Inferior parietal cortex (tissue), 1 donor: Measurements from ENCODE around the gene FGF3.

Experiments
- DNase-seq: peaks from one replicate; pipeline ENCODE4 v3.0.0-alpha.2; 2016; ENCODE audit errors: extremely low spot score

The FGF3 gene

DNA sequence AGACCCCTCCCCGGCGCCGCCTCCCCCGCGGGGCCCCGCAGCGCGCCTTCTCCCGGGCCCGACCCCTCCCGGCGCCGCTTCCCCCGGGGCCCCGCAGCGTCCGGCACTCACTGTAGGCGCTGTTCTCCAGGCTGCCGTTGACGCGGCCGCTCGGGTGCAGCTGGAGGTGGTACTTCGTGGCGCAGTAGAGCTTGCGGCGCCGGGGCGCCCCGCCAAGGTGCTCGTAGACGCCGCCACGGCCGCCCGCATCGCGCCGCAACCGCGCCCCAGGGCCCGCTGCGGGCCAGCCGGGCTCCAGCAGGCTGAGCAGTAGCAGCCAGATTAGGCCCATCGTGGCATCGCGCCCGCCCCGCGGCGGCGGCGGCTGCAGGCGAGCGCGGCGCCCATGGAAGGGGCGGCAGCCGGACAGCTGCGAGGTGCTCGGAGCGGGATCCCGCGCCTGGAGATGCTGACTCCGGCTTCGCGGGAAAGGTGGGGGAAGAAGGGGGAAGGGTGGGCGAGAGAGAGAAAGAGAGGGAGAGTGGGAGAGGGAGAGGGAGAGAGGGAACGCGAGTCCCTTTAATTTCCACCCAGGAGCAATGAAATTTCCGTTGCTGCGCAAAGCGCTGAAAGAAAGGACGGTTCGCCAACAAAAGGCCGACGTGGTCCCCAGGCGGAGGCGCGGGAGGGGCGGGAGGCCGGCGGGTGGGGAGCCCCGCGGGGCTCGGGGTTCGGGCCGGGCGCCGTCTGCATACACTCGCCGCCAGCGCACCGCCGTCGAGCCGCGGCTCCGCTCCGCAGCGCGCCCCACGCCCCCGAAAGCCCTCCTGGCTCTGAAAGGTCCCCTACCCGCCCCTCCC is at the start of gene FGF3:
Gene FGF3, minus strand, starts transcription at position 814 of the 839 bp plus-strand sequence. Its CDS starts 483 bp downstream, at position 331.
- DNase-seq = no peak

DNA sequence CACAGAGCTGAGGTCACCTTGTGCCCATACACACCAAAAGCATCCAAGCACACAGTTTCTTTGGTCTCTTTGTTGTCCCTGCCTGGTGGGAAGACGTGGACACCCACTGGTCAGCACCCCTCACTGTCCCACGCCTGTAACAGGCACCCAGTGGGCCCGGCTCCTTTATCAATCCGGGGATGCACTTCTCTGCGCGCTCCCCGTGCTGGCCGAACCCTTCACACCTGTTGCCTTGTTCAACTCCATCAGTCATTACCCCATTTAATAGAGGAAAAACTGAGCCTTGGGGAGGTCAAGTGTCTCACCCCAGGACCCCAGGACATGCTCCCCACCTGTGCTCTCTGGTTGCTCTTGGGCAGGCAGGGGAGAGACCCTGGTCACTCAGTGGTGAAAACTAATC is 49.7 kb upstream of the FGF3 start:
- DNase-seq = no peak

DNA sequence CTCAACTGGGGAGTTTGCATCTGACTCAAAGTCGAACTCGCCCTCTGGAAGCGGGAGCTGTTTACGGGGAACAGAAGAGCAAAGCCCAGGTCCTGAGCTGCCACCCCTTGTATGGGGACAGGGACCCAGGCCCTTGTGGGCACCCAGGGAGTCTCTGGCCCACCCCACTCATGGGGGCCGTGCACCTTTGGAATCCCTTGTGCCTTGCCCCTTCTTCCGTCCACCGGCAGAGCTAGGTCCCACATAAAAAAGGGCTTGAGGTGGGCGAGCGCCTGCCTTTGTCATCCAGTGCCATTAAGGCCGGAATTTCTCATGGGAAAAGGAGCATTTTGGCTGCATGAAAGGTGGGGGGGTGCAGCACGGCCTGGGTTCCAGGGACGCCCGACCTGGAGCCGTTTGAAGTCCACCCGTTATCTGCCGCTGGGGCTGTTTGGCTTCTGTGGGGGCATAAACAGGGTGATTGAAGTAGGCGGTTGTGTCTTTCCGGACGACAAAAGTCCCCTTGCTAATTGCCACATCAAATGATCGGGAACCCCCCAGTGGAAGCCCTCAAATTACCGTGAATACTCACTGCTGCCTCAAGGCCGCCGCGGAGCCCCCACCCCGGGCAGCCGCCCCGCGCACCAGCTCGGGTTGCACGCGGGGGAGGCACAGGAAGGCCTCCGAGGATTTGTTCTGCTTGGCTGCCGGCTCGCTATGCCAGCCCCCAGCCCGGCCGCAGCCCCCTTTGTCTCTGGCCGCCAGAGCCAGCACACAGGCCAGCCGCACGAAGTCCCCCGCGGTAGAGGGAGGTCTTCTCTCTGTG is 49.0 kb upstream of the FGF3 start:
- no peak for DNase-seq

DNA sequence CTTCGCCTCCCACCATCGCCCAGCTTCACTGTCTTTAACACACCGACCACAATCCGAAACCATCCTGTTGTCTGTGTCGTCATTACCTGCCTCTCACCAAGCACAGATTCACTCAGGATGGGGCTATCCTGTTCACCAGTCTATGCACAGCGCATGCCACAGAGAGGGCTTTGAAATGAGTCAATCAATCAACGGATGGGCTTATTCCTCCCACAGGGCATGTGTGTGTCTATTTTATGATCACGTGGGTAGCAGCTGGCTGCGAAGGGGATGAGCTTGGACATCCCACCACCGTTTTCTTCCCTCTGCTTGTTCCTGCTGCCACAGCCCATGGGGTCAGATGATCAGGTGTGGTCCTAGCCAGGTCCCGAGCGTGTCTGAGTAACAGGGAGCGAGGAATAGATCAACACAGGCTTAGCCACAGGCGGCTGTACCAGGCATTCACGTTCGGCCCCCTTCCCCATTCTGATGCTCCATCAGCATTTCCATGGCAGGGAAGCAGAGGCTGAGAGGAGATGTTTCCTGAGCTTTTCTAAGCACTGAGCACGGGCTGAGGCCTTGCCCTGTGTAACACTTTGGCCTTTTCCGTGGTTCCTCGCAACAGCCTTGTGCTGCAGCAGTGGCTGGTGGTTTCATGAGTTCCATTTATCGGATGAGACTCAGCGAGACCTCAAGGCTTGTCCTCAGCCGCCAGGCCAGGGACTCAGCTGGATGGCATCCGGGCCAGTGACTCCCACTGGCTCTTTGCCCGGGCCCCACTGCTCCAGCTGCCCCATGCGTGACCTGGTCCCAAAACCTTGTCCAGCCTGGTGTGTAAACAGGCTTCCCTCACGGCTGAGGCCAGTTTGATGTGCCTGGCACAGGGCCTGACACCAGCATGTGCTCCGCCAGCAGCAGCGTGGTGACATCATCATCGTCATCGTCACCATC is 48.1 kb upstream of the FGF3 start:
- no peak for DNase-seq

DNA sequence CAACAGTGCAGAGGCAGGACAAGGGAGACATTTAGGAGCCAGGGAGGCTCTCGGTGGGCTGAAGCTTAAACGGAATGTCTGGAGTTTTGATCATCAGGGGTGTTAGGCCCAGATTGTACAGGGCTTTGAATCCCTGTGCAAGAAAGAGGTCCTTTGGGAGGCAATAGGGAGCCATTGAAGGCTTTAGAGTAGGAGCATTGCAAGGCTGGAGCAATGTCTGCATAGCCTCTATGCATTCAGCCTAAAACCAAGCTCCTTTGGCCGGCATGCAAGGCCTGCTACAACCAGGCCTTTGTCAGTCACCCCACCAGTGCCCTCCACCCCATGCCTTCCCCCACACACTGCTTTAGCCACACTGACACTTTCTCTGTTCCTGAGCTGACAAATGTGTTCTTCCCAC is 47.4 kb upstream of the FGF3 start:
- no peak for DNase-seq

DNA sequence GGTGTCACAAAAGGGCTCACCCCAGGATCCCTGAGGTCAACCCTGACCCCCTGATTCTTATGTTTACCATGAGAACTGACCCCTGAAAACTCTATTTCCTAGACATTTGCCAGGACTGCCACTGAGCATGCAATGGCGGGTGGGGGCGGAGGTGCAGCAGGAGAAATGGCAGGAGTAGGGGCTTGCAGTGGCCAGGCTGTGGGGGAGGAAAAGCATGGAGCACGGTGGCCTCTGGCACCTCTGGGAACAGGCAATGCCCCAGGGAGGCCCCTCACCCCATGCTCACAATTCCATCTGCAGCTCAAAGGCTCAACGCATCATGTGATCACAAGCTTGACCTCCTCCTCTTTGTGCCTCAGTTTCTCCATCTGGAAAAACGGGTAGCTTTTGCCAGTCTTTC is 46.5 kb upstream of the FGF3 start:
- DNase-seq = no peak

DNA sequence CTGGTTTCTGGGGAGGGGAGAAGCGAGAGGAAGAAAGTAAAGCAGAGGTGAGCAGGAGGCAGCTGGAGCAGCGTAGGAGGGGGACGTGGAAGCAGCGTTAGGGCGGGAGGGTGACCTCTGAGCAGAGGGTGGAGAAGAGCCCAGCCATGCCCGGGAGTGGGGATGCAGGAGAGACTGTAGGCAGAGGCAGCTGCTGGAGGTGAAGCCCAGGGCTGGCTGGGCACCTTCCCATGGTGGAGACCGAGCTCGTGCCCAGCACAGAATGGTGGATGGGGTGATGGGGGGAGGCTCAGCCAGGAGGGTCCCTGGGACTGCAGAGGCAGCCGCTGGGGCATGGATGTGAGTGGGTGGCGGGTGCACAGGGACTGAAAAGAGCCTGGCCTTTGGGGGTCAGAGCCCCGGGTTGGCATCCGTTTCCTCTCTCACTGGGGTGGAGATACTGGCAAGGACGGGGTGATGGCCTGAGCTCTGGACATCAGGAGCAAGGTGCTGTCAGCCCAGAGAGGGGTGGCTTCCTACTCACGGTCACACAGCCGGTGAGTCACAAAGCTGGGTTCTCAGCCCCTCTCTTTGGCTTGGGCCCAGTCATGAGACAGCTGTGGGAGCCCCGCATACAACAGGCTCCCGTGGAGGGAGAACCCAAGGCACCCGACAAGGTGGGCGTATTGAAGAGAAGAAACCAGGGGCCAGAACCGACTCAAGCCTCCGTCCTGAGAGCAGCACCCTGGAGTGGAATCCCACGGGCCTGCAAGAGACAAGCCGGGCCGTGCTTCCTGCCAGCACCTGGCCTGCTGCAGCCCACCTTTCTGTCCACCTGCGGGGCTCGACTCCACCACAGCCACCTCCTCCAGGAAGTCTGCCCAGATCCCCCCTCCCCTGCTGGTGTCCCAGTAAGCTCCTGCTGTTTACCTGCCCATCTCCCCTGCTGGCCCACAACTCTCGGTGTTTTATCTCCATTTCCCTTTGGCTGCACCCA is 45.8 kb upstream of the FGF3 start:
- DNase-seq = no peak

DNA sequence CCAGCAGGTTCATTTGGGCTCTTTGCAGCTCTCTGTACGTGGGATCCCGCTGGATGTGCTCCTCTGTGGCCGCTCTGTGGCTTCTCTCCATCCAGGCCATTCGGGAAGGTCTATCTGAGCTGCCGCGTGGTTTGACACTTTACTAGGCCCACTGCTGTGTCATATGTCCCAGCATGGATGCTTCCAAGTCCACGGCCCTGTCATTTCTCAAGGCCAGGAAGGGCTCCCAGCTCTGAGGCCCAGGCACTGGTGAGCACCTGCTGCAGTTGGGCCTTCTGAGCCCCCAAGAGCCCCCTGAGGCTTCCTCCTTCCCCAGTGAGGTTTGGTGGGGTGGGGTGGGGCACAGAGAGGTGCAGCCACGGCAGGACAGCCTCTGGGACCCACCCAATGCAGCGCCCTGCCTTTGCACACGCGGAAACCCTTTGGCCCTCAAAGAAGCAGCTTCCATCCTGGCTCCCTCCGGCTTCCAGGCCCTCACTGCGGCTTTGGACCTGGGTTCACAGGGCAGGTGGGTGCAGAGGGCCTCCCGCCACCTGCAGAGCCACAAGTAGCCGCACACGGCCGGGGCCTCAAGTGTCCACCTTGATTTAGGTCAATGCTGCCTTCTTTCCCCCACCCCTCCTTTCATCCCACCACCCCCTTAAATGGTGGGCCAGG is 44.5 kb upstream of the FGF3 start:
- DNase-seq = no peak

DNA sequence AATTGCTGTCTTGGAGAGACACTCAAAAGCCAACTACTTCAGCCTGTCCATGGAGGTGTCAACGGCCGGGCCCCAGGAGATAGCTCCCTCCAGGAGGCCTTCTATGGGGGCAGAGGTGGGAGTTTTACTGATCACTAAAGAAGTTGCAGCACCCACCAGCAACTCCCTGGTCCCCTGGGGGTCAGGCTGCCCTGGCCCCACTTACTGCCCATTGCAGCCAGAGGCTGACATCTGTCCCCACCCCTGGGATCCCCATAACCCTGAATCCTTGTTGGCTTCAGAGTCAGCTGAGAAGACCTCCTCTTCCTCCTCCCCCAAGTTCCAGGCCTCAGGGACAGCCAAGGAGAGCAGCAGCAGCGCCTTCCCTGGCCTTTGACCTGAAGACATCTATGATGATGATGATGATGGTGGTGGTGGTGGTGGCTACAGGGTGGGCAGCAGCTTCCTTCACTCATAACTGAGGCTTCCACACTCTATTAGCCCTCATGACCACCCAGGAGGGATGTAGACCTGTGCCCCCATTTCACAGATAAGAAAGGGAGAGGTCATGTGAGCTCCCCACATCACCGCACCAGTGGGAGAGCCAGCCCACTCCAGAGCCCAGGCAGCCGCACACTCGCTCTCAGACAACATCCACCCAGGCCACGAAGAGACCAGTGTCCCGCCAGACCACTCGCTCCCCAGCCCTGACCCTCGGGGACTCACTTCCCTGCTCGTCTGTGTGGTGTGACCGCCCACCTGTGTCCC is 43.8 kb upstream of the FGF3 start:
- DNase-seq = no peak

DNA sequence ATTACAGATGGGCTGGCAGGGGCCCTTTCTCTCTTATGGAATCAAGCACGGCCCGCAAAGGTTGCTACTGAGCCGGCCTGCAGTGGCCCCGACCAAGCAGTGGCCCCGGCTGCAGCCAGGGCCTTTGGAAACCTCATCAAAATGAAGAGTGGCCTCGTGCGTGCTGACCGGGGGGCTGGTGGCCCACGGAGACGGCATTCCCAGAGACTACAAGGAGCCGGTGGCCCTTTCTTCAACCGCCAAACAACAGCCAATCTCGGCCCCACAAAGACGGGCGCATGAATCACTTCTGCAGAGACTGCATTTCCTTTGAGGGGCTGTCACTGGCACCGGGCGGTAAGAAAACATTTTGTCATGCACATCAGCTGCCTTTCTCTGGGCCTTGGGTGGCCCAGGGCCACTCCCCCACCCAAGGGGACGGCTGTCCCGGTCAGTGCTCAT is 43.1 kb upstream of the FGF3 start:
- no peak for DNase-seq

DNA sequence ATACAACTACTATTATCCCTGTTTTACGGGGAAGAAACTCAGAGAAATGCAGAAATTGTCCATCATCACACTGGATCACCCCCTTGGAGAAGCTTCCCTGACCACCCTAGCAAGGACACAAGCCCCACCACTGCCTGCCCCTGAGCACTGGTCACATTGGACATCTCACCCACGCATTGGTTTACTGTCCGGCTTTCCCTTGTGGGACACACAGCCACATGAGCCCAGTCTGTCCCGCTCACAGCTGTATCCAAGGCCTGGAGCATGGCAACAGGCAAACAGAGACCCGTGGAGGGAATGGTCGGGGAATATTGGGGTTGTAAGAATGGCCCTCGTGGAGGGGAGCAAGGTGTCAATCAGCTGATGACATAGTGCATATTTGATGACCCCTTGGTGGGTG is 42.7 kb upstream of the FGF3 start:
- no peak for DNase-seq

DNA sequence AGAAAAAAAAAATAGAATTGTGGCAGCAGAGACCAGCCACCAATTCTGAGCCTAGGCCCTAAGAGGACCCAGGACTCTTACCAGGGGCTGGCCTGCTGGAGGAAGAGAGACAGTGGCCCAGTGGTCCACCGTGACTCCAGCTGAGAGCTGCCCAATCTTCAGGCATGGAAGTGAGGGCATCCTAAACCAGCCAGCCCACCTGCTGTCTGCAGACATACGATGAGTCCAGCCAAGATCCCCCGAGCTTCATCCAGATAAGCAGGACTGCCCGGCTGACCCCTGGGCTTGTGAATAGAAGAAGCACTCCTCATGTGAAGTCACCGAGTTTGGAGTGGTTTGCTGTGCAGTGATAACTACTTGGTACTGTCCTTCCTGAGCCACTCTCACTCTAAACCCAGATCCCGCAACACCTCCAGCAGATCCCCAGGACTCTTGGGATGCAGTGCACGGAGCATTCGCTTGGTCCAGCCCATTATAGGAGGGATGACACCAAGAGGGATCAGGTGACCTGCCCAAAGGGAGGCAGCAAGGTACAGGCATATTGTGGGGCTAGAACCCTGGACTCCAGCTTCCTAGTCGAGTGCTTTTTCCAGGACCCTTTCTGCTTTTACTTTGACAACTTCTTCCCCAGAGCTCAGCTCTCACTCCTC is 41.7 kb upstream of the FGF3 start:
- no peak for DNase-seq

DNA sequence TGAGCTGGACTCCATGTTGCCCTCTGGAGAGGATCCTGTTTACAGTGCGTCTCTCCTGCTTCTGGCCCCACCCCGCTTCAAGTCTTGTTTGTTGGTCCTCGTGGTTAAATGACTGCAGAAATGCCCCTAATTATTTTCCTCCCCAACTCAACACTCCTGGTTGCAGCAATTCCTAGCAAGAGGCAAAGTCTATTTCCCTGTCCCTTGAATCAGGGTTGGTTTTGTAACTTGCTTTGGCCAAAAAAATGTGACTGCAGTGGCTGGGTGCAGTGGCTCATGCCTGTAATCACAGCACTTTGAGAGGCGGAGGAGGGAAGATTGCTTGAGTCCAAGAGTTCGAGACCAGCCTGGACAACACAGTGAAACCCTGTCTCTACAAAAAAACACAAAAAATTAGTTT is 41.0 kb upstream of the FGF3 start:
- DNase-seq = no peak

DNA sequence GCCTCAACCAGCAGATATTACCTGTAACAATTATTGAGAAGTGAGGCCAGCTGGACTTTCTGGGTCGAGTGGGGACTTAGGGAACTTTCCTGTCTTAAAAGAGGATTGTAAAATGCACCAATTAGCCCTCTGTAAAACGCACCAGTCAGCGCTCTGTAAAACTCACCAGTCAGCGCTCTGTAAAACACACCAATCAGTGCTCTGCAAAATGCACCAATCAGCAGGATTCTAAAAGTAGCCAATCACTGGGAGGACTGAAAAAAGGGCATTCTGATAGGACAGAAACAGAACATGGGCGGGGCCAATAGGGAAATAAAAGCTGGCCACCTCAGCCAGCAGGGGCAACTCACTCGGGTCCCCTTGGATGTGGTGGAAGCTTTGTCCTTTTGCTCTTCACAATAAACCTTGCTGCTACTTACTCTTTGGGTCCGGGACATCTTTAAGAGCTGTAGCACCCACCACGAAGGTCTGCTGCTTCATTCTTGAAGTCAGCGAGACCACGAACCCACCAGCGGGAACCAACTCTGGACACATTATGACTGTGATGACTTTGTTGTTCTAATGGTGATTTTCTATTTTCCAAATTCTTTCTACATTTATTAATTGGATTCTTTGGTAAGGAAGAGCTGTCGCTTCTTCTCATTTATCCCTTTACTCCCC is 40.2 kb upstream of the FGF3 start:
- no peak for DNase-seq

DNA sequence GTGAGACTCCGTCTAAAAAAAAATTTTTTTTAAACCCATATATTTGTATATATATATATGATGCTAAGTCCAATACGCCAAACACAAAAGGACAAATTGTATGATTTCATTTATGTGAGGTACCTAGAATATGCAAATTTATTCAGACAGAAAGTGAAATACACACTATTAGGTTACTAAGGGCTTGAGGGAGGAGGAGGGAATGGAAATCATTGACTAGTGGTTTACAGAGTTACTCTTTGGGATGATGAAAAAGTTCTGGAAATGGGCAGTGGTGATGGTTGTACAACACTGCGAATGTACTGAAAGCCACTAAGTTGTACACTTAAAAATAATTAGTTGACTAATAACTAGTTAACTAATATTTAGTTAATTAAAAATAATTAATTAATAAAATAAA is 36.2 kb upstream of the FGF3 start:
- no peak for DNase-seq

DNA sequence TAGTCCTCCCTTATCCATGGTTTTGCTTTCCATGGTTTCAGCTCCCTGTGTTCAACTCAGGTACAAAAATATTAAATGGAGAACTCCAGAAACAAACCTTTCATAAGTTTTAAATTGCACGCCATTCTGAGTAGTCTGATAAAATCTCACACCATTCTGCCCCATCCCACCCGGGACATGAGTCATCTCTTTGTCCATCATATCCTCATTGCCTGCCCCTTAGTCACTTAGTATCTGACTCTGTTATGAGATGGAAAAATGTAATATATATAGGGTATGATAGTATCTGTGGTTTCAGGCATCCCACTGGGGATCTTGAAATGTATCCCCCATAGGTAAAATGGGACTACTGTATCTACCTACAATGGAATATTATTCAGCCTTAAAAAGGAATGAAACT is 35.5 kb upstream of the FGF3 start:
- DNase-seq = no peak

DNA sequence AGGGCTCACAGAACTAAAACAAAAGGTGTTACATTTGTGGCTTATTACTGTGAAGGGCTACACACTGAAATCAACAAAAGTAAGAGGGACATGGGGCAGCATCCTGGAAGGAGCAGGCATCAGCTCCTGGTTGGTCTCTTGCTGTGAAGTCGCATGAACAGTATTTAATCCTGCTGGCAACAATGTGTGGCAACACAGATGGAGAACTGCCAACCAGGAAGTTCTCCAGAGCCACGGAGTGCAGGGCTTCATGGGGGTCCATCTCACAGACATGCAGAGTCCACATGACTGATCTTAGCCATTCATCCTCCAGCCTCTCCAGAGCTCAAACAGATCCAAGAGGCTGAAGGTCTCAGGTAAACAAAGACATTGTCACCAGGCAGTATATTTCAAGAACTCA is 32.8 kb upstream of the FGF3 start:
- DNase-seq = no peak

DNA sequence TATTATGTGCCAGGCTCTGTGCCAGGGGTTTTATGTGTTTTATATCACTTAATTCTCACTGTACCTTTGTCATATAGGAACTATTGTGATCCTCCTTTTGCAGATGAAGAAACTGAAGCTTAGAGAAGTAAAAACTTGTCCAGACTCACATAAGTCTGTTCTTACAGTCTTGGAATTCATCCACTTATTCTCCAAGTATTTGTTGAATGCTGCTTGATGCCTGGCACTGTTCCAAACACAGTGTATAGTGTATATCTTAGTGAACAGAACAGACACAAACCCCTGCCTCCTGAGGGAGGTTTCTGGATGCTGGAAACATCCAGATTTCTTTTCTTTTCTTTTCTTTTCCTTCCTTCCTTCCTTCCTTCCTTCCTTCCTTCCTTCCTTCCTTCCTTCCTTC is 29.0 kb upstream of the FGF3 start:
- no peak for DNase-seq
